Activated CD8-positive, alpha-beta memory T cell treated with anti-CD3 and anti-CD28 coated beads for 1 hour (primary cell): ENCODE data around the gene GP5.

Experiments
- DNase-seq, 2 donors: peaks; one replicate each; pipeline ENCODE4 v3.0.0-alpha.2; 2020; ENCODE audit warnings: low read depth in 1 of 2; ENCODE audit errors: extremely low read depth in 1 of 2

GP5 gene, protein sequence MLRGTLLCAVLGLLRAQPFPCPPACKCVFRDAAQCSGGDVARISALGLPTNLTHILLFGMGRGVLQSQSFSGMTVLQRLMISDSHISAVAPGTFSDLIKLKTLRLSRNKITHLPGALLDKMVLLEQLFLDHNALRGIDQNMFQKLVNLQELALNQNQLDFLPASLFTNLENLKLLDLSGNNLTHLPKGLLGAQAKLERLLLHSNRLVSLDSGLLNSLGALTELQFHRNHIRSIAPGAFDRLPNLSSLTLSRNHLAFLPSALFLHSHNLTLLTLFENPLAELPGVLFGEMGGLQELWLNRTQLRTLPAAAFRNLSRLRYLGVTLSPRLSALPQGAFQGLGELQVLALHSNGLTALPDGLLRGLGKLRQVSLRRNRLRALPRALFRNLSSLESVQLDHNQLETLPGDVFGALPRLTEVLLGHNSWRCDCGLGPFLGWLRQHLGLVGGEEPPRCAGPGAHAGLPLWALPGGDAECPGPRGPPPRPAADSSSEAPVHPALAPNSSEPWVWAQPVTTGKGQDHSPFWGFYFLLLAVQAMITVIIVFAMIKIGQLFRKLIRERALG

DNA sequence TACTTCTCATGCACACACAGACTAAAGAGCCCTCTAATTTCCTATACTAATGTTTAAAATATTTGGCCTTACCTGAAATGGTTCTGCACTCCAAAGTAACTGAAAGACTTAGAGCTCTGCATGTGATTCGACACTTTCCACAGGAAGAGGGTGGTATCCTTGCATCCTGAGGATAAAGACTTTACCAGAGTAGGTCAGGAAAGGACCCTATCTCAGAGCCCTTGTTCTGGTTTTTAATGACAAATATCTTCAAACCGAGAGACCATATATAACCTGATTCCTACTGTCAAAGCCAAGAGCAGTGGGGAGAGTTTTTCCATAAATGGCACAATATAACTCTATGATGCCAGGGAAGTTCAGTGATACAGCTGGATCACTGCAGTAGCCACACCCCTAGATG, at the start of gene GP5:
Gene GP5 (minus strand): TSS at position 101 of the 400 bp plus-strand sequence. CDS start 984 bp downstream, outside the sequence.
- no peak for DNase-seq

DNA sequence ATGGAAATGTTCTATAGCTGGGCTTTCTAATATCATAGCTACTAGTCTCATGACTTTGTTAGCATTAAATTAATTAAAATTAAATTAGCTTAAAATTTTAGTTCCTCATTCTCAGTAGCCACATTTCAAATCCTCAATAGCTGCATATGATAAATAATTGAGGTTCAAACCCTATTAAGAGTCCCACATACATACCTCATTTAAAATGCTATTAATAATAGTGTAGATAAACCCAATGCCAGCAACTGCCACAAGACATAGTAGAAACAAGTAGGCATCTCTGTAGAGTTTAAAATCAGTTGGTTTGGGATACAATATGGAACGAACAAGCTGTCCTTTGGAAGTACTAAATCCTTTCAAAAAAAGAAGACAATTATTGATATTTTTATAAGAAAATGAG, 48.6 kb upstream of the GP5 start:
- DNase-seq = no peak

DNA sequence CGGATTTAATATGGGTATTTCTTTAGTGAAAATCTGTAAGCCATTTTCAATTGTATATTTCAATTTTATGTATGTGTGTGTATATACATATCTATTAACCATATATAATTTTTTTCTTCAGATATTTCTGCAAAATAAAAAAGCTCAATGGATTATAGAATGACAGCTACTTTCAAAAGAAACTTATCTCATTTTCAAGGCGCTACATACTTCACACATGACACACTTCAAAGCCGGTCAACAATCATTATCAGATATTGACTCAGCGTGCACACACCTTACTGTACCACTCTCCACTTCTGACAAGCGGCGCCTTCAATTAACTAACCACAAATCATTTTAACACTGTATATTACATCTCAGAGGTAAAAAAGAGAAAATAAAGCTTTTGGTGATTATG, 48.1 kb upstream of the GP5 start:
- DNase-seq = no peak

DNA sequence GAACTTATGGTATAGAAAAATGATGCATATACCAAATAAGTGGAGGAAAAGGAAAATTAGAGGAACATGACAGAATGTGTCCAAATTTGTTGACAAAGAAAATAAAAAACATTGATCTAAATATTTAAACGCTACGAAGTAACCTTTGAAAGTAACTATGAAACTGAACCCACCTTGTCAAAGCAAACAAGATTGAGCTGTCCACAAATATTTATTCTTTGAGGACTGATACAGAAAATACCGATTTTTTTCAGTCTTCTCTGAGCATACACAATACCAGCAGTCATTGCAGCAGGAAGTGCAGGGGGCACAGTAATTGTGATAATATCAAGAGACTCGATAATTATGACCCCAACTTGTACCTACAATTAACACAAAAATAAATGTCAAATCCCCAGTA, 47.7 kb upstream of the GP5 start:
- no peak for DNase-seq

DNA sequence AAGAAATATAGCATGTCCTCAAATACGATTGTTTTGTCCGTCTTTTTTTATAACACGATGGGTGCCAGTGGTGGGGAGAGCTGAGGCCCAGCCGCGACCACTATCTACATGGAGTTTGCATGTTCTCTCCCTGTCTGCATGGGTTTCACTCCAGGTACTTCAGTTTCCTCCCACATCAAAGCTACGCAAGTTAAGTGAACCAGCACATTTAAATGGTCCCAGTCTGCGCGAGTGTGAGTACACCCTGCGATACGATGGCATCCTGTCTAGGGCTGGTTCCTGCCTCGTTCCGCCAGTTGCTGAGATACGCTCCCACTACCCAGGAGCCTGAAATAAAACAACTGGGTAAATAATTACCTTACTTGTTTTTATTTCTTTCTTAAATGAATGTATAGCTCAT, 47.1 kb upstream of the GP5 start:
- DNase-seq = no peak

DNA sequence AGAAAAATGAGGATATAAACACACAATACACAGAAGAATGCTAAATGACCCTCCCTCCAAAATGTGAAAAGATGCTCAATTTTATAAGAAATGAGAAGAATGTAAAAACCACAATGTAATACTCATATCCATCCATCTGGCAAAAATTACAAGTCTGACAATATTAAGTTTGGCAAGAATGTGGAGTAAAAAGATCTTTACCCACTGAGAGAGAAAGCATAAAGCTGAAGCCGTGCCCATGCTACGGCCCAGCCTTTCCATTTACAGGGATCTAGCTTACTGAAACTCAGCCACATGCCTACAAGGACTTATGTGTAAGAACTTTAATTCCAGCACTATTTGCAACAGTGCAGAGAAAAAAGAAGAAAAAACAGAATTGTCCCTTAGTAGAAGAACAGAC, 44.8 kb upstream of the GP5 start:
- DNase-seq = no peak

DNA sequence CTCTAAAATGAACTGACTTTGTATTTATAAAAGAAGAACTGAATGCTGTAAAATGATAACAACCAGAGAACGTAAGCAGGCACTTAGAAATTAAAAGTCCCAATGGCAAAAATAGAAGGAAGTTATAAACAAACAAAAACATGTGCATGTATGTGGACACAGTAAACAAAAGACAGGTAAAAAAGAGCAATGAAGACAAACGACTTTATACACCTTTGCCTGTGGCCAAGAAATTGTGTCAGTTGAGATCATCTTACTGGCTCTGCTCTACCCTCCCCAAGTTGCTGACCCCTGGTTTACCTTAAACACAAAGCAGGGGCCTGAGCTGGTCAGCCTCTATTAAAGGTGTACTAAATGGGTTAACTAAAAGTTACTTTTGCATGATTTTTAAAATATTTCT, 41.7 kb upstream of the GP5 start:
- no peak for DNase-seq

DNA sequence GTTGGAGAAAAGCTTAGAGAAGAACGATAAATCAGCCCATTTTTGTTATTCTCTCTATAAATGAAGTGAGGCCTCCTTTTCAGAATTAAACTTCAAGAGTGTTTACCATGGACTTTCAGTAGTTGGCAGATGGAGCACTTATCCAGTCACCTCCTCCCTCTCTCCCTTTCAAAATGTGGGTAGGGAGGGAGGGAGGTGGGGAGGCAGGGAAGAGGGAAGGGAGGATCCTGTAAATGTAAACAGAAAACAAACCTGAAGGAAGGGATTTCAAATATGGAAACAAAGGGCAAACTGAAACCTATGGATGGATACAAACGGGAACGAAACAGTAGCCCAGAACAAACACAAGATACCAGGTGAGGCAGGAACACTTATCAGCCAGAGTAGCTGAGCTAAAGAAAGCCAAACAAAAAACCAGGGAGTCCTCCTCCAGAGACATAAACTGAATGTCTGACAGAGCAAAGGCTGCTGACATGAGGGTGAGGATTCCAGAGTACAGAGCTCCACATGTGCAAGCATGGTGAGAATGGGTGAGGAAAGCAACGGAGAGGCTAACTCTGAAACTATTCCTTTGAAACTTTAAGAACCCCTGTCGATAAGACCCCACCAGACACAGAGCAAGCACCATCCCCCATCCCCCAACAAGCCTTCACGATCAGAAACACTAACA, 41.0 kb upstream of the GP5 start:
- DNase-seq = no peak

DNA sequence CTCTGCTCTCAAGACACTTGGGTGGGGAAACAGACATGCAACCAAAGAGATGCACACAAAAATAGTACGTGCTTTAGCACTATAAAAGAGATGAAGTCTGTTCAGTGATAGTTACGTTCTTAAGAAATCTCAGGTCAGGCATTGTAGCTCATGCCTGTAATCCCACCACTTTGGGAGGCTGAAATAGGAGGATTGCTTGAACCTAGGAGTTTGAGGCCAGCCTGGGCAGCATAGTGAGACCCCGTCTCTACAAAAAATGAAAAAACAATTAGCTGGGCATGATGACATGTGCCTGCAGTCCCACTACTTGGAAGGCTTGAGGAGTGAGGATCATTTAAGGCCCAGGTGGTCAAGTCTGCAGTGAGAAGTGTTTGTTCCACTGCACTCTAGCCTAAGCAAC, 35.4 kb upstream of the GP5 start:
- DNase-seq = no peak

DNA sequence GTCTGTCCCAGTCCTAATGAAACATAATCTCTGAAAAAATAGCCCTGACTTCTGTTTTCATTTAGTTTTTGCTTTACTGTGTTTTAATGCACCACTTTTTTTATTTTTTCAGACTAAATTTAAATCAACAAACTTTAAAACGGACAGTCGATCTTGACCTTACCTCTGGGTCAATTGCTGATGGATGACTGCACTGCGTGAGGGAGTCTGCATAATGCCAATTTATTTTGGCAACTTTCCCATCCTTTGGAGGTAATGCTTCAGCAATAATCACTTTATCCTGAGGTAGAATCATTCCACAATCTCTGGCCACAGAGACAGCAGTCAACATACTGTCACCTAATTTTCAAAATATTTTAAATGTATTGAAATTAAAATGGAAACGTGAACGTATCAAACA, 32.5 kb upstream of the GP5 start:
- no peak for DNase-seq

DNA sequence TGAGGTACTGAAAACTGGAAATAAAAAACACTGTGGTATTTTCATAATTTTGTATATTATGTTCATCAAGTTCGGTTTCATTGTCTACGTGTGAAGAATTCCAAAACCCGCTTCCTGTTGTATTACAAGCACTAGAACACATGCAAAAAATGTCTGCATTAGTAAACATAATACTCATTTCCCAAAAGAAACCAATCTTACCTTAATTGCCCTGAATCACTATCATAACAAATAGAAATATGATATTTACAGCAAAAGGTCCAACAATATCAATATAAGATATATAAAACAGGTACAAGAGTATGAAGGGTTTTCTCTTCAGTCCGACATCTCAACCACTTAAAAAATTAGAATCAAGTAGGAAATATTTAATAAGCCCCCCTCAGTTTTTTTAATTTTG, 26.3 kb upstream of the GP5 start:
- DNase-seq = no peak

DNA sequence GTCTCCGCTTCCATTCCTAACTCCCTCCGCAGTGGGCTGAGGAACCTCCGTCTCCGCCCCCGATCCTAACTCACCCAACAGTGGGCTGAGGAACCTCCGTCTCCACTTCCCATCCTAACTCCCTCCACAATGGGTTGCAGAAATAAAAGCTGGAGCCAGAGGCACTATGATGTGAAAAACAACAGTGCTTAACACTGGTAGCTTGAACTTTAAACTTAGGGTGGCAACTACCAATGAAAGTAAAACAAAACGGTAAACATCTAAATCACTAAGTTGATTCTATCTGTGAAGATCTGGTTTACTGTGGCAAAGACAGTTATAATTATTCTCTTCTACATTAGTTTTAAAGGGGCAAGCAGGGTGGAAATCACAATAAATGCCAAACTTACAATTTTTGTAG, 25.9 kb upstream of the GP5 start:
- no peak for DNase-seq

DNA sequence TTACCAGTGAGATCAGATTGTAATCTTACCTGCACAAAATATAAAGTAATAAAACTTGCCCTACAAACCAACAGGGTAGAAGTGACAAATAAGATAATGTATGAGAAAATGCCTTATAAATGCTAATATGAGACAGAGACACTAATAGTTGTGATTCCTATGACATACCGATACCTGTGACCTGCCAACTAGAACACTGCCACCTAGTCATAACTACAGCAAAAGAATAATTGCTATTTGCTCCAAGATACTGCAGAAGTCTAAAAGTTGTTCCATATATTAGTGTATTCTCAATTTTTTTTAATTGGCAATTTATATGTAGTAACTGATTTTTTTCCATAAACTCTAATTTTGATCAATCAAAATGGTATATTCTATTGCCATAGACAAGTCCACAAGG, 25.3 kb upstream of the GP5 start:
- DNase-seq = no peak

DNA sequence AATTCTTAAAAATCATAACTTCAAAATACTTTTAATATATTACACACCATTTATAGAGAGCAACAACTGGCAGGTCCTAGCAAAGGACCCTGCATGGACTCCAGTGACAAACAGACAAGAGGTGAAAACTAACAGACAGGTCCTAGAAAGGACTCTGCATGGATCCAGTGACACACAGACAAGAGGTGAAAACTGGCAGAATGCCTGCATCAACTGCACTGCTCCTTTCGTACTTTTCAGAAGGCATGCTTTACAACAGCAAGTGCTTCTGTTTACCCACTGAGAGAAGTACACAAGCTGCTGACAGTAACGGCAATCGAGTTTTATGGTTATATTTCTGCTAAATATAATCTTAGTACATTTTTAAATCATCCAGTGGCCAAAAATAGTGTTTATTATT, 24.3 kb upstream of the GP5 start:
- no peak for DNase-seq

DNA sequence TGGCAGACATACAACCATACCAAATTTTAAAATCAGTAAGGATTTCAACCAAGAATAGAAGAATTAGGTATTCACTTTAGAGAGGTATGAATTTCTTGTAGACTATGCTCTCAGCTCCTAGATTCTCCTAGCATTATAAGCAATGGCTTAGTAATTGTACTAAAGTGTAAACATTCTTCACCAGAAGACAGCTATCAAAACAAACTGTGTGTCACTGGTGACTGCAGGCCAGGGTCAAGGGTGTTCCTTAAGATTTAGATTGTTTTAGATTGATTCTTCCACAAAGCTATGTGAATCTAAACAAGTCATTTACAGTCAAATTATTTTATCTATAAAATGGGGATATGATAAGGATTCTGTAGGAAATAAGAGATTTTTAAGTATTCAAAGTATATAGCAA, 23.1 kb upstream of the GP5 start:
- no peak for DNase-seq

DNA sequence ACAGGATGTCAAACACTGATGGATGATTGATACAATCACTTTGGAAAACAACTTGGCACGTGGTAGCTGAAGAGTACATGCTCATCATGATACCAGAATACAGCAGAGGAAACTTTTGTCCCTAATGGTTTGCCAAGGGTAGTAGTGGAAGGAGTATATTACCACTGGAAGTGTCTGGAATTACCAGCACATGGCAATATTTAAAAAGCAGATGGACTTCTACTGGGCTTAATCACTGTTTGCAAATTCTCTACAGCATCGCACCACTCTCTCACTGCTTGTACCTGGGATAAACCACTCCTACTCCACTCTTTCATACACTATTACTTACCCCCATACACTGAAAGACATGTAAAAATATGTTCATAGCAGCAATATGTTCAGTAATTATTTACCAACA, 19.6 kb upstream of the GP5 start:
- no peak for DNase-seq

DNA sequence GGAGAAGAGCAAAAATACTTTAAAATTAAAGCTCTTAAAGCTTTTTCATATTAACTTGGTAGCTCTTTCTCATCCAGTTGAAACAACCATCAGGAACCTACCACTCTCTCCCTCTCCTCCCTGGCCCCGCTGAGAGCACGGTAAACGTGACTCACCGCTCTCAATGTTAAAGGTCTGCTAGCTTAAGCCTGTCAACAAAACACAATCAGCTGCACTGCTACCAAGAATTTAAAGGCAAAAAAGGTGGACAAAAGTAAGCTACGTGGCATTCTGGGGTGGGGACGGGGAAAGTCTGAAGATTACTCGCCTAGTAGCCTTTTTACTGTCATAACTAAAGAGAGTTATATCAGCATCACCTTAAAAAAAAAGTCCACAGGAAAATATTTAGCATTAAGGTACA, 8.4 kb upstream of the GP5 start:
- no peak for DNase-seq

DNA sequence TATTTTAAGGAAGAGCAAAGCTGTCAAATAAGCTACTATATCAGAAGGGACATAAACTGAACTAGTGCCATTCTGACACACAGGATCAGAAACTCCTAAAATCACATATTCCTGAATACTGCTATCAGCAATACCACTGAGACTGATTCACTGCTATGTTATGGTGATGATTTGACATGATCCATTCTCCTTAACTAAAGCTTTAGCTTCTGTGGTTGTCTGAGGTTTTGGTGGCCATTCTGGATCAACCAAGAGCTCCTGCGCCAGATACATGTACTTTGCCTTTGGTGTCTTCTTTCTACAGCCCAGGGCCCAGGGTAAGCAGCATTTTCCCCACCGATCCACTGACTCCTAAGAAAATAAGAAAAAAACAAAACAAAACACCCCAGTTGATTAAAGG, 6.7 kb upstream of the GP5 start:
- DNase-seq = no peak

DNA sequence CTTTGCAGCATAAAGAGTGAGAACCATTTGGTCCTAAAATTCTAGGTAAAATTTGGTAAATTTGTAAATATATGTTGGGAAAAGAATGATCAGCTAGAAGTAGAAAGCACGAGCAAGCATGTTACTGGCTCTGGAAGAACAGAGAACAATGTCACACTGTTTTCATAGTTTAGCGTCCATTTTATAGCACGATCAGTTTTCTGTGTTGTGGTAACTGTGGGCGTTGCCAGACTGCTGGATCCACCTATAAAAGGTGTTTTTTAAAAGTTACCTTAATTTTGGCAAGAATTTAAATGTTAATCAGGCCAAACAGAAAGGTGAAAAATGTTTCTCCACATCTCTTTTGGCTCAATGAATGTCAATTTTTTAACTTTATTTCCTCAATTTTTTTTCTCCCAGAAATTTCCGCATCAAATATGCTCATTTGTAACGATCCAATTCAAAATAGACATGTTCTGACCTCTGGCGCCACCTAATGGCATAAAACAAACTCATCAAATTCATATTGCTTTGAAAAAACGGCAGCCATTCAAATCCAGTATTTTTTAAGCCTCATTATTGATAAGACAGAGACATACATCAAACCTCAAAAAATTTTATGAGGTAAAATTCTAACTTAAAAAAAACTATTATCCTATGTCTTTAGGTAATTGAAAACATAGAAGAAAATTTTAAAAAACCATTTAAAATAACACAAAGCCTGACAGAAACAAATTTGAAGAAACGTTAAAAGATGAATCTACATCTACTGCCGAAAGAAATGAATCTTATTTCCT, 5.5 kb upstream of the GP5 start:
- no peak for DNase-seq

DNA sequence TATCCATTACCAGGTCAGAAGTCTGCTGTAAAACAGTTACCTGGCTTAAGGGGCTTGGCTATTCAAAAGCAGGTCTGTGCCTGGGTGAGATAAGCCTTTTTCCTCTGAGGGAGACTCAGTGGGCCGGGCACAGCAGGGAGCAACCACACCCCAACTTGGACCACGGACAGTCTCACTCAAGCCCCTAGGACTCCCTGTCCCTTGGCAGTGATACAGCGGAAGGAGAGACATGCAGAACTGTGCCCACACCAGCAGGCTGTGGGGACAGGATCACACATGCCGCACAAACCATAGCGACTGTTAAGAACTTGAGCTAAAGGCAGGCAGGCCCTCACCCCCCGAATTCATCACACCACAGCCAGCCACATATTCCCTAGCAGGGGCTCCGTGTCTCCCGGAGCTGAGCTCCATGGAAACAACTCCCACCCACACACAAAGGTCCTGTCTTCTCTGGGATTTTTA, 2.8 kb upstream of the GP5 start:
- DNase-seq = no peak

DNA sequence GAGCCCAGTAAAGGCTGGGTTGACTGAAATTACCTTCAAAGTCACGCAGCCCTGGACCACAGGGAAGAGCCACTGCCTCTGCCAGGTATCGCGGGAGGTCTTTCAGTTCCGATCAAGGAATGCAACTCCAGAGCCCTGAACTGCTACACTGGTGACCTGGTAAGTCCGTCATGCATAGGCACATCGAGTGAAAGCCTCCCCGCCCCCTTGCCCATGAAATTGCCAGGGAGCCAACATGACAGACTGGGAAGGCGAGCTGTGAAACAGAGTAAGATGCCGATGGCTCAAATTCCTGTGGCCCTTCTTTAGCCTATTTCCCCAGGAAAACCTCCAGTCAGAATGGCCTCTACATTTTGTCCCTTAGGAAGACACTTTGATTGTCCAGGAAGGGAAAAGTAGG, 2.3 kb upstream of the GP5 start:
- DNase-seq = no peak
